Gastrocnemius medialis (tissue), 4 donors: ENCODE measurements around the gene PLS1. TPM values are rescaled to one million over a fixed set of nuclear protein-coding genes. Genes with fewer than 3 reads are reported as not detected.
"Not testable (repeated sequence)": the region's sequence is repeated elsewhere in the genome, so short reads cannot be mapped to it uniquely, and the experiment has no call there.

Experiments used
- ATAC-seq, 2 donors: fragments of 150-250 bp; one replicate each; pipeline ENCODE4 v1.9.1; 2016
- DNase-seq, 2 donors: peaks; one replicate each; pipeline ENCODE4 v3.0.0-alpha.2; 2019
- H3K27ac ChIP-seq, 4 donors: fragments of 200-600 bp; sonication (generic); 1 replicate in 1 of 4; 2 replicates in 3 of 4; pipeline ENCODE4 v1.5.1; 2016 to 2018; ENCODE audit warnings: mild to moderate bottlenecking in 2 of 4, moderate library complexity in 1 of 4
- H3K27me3 ChIP-seq, 3 donors: fragments of 200-600 bp; sonication (generic) in 2 of 3; 1 replicate in 1 of 3; 2 replicates in 2 of 3; pipeline versions ENCODE4 v1.5.1 to v1.6.0; 2016 to 2019; ENCODE audit warnings: mild to moderate bottlenecking in 1 of 3, moderate library complexity in 1 of 3
- H3K36me3 ChIP-seq, 2 donors: fragments of 200-600 bp; sonication (generic) in 1 of 2; one replicate each; pipeline ENCODE4 v1.5.1; 2017 to 2018
- H3K4me1 ChIP-seq, 2 donors: fragments of 200-600 bp; sonication (generic) in 1 of 2; one replicate each; pipeline ENCODE4 v1.5.1; 2016 to 2017; ENCODE audit warnings: mild to moderate bottlenecking in 2 of 2
- H3K4me3 ChIP-seq, 4 donors: fragments of 200-600 bp; sonication (generic) in 3 of 4; 1 replicate in 1 of 4; 2 replicates in 3 of 4; pipeline ENCODE4 v1.5.1; 2016 to 2019; ENCODE audit warnings: mild to moderate bottlenecking in 2 of 4
- H3K9me3 ChIP-seq, 3 donors: fragments of 200-600 bp; sonication (generic) in 2 of 3; 1 replicate in 1 of 3; 2 replicates in 2 of 3; pipeline ENCODE4 v1.5.1; 2016 to 2019
- POLR2A ChIP-seq, 2 donors: fragments of 450-650 bp; IDR thresholded peaks; one replicate each; pipeline ENCODE4 v1.6.1; 2017; ENCODE audit warnings: antibody characterized with exemption in 2 of 2, mild to moderate bottlenecking in 2 of 2, moderate library complexity in 2 of 2
- in situ Hi-C, 4 donors: fragments of 200-750 bp; cut with MboI; loops; one replicate each; pipeline versions ENCODE4 v1.15.0 to v1.8.0; 2017; ENCODE audit warnings: low sequenced_read_pairs in 4 of 4
- intact Hi-C: fragments of 100-400 bp; cut with DNase I; formaldehyde crosslinking; loops from one replicate; pipeline ENCODE4 v1.15.1; 2023; ENCODE audit warnings: low total_unique reads
- total RNA-seq, 4 donors: library from RNA; depleted of rRNA; stranded (reverse); fragments of >200 nt; gene quantifications; one replicate each; pipeline versions ENCODE4 v1.1.0 to v1.2.3, GENCODE V29; 2016
- TF ChIP-seq, protein P1 (sequence below), 5 experiments: fragments of 450-650 bp in 3 of 5; fragments of 200-600 bp in 2 of 5; sonication (generic) in 2 of 5; IDR thresholded peaks in 4 of 5; conservative IDR thresholded peaks in 1 of 5; 1 replicate in 4 of 5; 2 replicates in 1 of 5; pipeline ENCODE4 v1.5.1; 2016 to 2019; ENCODE audit warnings: antibody characterized with exemption in 5 of 5, mild to moderate bottlenecking in 3 of 5, moderate library complexity in 3 of 5

PLS1 gene, protein sequence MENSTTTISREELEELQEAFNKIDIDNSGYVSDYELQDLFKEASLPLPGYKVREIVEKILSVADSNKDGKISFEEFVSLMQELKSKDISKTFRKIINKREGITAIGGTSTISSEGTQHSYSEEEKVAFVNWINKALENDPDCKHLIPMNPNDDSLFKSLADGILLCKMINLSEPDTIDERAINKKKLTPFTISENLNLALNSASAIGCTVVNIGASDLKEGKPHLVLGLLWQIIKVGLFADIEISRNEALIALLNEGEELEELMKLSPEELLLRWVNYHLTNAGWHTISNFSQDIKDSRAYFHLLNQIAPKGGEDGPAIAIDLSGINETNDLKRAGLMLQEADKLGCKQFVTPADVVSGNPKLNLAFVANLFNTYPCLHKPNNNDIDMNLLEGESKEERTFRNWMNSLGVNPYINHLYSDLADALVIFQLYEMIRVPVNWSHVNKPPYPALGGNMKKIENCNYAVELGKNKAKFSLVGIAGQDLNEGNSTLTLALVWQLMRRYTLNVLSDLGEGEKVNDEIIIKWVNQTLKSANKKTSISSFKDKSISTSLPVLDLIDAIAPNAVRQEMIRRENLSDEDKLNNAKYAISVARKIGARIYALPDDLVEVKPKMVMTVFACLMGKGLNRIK
- total RNA-seq: 1 to 10 TPM in 2 of 4 donors, under 1 TPM in 2; 0.65 to 5.4 (median 0.94) TPM

DNA sequence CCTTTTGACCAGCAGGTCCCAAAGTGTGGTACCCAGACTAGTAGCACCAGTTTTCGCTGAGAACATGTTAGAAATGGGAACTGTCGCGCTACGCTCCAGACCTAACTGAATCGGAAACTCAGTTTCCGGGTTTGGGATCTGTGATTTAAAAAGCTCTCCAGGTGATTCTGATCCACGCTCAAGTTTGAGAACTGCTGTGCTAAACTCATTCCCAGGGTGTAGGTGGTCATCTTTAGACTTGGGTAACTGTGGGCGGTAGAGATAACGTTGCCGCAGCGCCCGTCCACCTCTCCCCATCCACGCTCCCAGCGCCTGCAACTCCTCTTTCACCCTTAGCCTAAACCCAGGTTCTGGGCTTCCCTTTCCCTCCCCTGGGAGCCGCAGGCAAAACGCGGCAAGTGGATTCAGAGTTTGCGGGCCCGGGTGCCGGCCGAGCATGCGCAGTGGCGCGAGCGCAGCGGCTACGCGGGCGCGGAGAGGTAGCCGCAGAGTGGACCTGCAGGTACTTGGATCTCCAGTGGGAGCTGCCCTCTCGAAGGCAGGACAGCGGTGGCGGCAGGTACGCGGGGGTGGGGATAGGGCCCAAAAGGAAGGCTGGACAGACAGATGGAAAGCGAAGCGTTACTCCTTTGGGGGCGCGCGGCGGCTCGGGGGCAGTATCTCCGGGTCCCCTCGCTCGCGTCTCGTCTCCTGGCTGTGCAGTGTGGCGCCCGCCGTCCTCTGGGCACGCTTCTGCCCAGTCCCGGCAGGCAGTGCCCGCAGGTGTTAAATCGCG lies at the start of gene PLS1:
Gene PLS1 (plus strand): TSS at position 443 of the 775 bp plus-strand sequence. CDS start 67,845 bp downstream, outside the sequence.
- no peaks in the 10 kb centered on the region for H3K9me3 ChIP-seq
- H3K4me1 ChIP-seq: peaks cover 0 to 4% of the 10 kb centered on the region in 2 donors
- intact Hi-C loops: loop anchor here (1.0 to 5.0 kb wide), 2 partner anchors 18 to 126 kb away; partner anchors contain the start of genes ATR and TRPC1
- peak within 1 kb of the TSS; percentile 52 to 67 (median 61) for H3K27ac ChIP-seq
- no peaks in the 10 kb centered on the region for H3K27me3 ChIP-seq
- in situ Hi-C loops: loop anchor here in 3 of 4 donors (10.0 to 25.0 kb wide), 3 partner anchors 391 to 409 kb away; partner anchors contain the start of gene U2SURP (in 1 of the 3)
- H3K36me3 ChIP-seq: no peaks in the 10 kb centered on the region
- peak within 1 kb of the TSS; percentile 73 to 78 (median 76) for H3K4me3 ChIP-seq
- DNase-seq: peak; percentile 59 to 82
- ATAC-seq: peak; percentile 95 to 98
- TF ChIP-seq, protein P1, sequence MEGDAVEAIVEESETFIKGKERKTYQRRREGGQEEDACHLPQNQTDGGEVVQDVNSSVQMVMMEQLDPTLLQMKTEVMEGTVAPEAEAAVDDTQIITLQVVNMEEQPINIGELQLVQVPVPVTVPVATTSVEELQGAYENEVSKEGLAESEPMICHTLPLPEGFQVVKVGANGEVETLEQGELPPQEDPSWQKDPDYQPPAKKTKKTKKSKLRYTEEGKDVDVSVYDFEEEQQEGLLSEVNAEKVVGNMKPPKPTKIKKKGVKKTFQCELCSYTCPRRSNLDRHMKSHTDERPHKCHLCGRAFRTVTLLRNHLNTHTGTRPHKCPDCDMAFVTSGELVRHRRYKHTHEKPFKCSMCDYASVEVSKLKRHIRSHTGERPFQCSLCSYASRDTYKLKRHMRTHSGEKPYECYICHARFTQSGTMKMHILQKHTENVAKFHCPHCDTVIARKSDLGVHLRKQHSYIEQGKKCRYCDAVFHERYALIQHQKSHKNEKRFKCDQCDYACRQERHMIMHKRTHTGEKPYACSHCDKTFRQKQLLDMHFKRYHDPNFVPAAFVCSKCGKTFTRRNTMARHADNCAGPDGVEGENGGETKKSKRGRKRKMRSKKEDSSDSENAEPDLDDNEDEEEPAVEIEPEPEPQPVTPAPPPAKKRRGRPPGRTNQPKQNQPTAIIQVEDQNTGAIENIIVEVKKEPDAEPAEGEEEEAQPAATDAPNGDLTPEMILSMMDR (IDR thresholded peaks at IDR 0.05 in 4 of 5, conservative IDR thresholded peaks at IDR 0.05 in 1 of 5): peak in 1 of 5 experiments; percentile 24
- peak; percentile 24 to 26 for TF ChIP-seq POLR2A (IDR thresholded peaks at IDR 0.05)

DNA sequence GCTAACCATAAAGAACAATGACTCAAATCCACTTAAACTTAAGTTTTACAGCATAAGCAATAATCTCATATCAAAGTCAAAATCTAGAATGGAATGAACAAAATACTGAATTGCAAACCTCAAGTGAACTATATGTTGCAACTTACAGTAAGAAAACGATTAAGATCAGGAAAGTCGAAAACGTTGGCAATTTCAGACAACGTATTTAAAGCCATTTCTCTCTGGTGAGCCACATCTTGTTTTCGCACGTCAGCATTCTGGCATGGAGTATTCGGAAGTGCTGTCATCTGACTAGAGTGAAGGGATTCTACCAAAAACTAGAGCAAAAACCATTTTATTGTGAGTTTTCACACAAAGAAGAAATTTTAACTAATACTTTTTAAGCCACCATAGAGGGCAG lies 46.2 kb upstream of the PLS1 start:
- TF ChIP-seq, protein P1 (IDR thresholded peaks at IDR 0.05 in 4 of 5, conservative IDR thresholded peaks at IDR 0.05 in 1 of 5): no peak
- TF ChIP-seq POLR2A (IDR thresholded peaks at IDR 0.05): no peak
- Histone ChIP-seq H3K27me3 (no peaks in the 10 kb centered on the region), H3K4me1 (no peaks in the 10 kb centered on the region), H3K9me3 (no peaks in the 10 kb centered on the region), H3K4me3 (no peak overlapping the region), H3K27ac (no peak overlapping the region), H3K36me3 (peaks cover 0 to 67% of the 10 kb centered on the region in 2 donors)
- no peak for ATAC-seq
- intact Hi-C loops (no loop called here), in situ Hi-C loops (no loop called here)
- no peak for DNase-seq

DNA sequence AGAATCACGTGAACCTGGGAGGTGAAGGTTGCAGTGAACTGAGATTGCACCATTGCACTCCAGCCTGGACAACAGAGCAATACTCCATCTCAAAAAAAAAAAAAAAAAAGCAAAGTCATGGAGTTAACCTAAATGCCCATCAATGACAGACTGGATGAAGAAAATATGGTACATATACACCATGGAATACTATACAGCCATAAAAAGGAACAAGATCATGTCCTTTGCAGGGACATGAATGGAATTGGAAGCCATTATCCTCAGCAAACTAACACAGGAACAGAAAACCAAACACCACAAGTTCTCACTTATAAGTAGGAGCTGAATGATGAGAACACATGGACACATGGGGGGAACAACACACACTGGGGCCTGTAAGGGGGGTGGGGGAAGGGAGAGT lies 43.6 kb upstream of the PLS1 start:
- H3K36me3 ChIP-seq: peaks cover 0 to 83% of the 10 kb centered on the region in 2 donors
- in situ Hi-C loops: not testable (repeated sequence)

DNA sequence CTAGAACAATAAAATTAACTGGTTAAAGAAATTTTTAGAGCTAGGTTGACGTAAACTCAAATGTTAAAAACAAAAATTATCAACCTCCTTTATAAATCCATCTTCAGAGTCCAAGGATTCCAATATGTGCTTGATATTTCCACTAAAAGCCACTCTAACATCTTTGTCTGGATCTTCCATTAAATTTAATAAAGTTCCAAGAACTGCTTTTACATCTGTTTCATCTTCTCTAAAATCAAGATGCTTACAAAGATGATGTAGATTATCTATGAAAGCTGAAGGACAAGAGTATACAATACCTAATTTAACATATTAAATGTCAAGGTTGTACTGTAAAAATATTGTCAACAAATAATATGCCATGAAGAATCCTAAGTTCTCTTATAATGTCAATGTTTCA lies 42.5 kb upstream of the PLS1 start:
- no peaks in the 10 kb centered on the region for H3K4me1 ChIP-seq
- TF ChIP-seq, protein P1 (IDR thresholded peaks at IDR 0.05 in 4 of 5, conservative IDR thresholded peaks at IDR 0.05 in 1 of 5): no peak
- no peak for TF ChIP-seq POLR2A (IDR thresholded peaks at IDR 0.05)
- in situ Hi-C loops: no loop called here
- no peaks in the 10 kb centered on the region for H3K9me3 ChIP-seq
- H3K36me3 ChIP-seq: peaks cover 0 to 88% of the 10 kb centered on the region in 2 donors
- intact Hi-C loops: no loop called here
- ATAC-seq (no peak), DNase-seq (no peak)
- H3K4me3 ChIP-seq: no peak overlapping the region
- no peaks in the 10 kb centered on the region for H3K27me3 ChIP-seq
- no peak overlapping the region for H3K27ac ChIP-seq

More for the DNA sequence above, 43.6 kb upstream of the PLS1 start:
- intact Hi-C loops, H3K27me3 ChIP-seq, H3K4me1 ChIP-seq, H3K4me3 ChIP-seq, H3K9me3 ChIP-seq, H3K27ac ChIP-seq, DNase-seq, ATAC-seq: not testable (repeated sequence)
